SK-N-SH (cell line): ENCODE measurements around the gene VPS18. TPM values are rescaled to one million over a fixed set of nuclear protein-coding genes. Genes with fewer than 3 reads are reported as not detected.
A peak's percentile ranks its signal among the peaks of the same experiment; 100 is the strongest.

Experiments
- CTCF ChIA-PET: fragments of 300-600, 350-600 bp; formaldehyde crosslinking; extraction: SDS; loops from one replicate; lab custom pipeline; 2021; lab: Yijun Ruan, JAX
- POLR2A ChIA-PET: fragments of 350-600 bp; sonication (Branson Sonifier 250); formaldehyde crosslinking; extraction: SDS; loops from one replicate; lab custom pipeline; 2020; ENCODE audit warnings: antibody characterized with exemption, inconsistent platforms; lab: Yijun Ruan, JAX
- DNase-seq: peaks from one replicate; pipeline ENCODE4 v3.0.0; 2012
- H2AFZ ChIP-seq: fragments of 200-600 bp; sonication (generic); 2 replicates; pipeline ENCODE4 v1.8.1; 2016; ENCODE audit warnings: antibody characterized with exemption, mild to moderate bottlenecking, low read depth
- H3F3A ChIP-seq: fragments of 200-600 bp; sonication (generic); replicated peaks from 2 replicates; pipeline ENCODE3; 2016; ENCODE audit warnings: antibody characterized with exemption, mild to moderate bottlenecking; ENCODE audit not compliant: insufficient read depth
- H3K27ac ChIP-seq, 2 experiments: fragments of 200-500 bp in 1 of 2; fragments of 200-600 bp in 1 of 2; sonication (Bioruptor generic) in 1 of 2; sonication (generic), shearing (Covaris generic) in 1 of 2; 2 replicates each; pipeline versions ENCODE4 v1.5.1 to v1.6.1; 2014 to 2016; ENCODE audit warnings: low read depth in 2 of 2, inconsistent platforms in 1 of 2, low read length in 1 of 2, mild to moderate bottlenecking in 1 of 2, mixed read lengths in 1 of 2
- H3K27me3 ChIP-seq: fragments of 200-600 bp; sonication (generic), shearing (Covaris generic); 2 replicates; pipeline ENCODE4 v1.6.1; 2016; ENCODE audit warnings: mixed run types; ENCODE audit not compliant: insufficient read depth
- H3K36me3 ChIP-seq, 2 experiments: fragments of 200-500 bp in 1 of 2; fragments of 200-600 bp in 1 of 2; sonication (Bioruptor generic) in 1 of 2; sonication (generic) in 1 of 2; replicated peaks in 1 of 2; 2 replicates each; pipeline versions ENCODE3 to v1.5.1; 2014 to 2016; ENCODE audit warnings: low read length in 1 of 2, mild to moderate bottlenecking in 1 of 2; ENCODE audit not compliant: insufficient read depth in 2 of 2, control insufficient read depth in 1 of 2
- H3K4me1 ChIP-seq, 2 experiments: fragments of 200-500 bp in 1 of 2; fragments of 200-600 bp in 1 of 2; sonication (Bioruptor generic) in 1 of 2; sonication (generic), shearing (Covaris generic) in 1 of 2; 2 replicates each; pipeline versions ENCODE4 v1.5.1 to v1.6.1; 2014 to 2016; ENCODE audit warnings: low read depth in 1 of 2, low read length in 1 of 2, mixed run types in 1 of 2; ENCODE audit not compliant: insufficient read depth in 2 of 2, control insufficient read depth in 1 of 2
- H3K4me2 ChIP-seq: fragments of 200-600 bp; sonication (generic), shearing (Covaris generic); 2 replicates; pipeline ENCODE4 v1.6.1; 2017; ENCODE audit warnings: mixed run types
- H3K4me3 ChIP-seq, 2 experiments: fragments of 200-500 bp in 1 of 2; fragments of 200-600 bp in 1 of 2; sonication (Bioruptor generic) in 1 of 2; sonication (generic), shearing (Covaris generic) in 1 of 2; 2 replicates each; pipeline versions ENCODE4 v1.5.1 to v1.8.1; 2014 to 2016; ENCODE audit warnings: low read depth in 2 of 2, inconsistent platforms in 1 of 2, low read length in 1 of 2, mild to moderate bottlenecking in 1 of 2, mixed read lengths in 1 of 2, moderate library complexity in 1 of 2
- H3K79me2 ChIP-seq: fragments of 200-600 bp; sonication (generic); 2 replicates; pipeline ENCODE4 v1.8.1; 2017; ENCODE audit warnings: mild to moderate bottlenecking; ENCODE audit not compliant: insufficient read depth
- H3K9ac ChIP-seq: fragments of 200-600 bp; sonication (generic); 2 replicates; pipeline ENCODE4 v1.6.1; 2017; ENCODE audit warnings: mixed run types
- H3K9me2 ChIP-seq: fragments of 200-600 bp; sonication (generic); 2 replicates; pipeline ENCODE4 v1.6.1; 2017; ENCODE audit warnings: mixed run types
- H3K9me3 ChIP-seq: fragments of 200-600 bp; sonication (generic); 2 replicates; pipeline ENCODE4 v1.6.1; 2017; ENCODE audit warnings: mixed run types, mild to moderate bottlenecking, moderate library complexity
- H4K20me1 ChIP-seq: fragments of 200-600 bp; sonication (generic); 2 replicates; pipeline ENCODE4 v1.6.1; 2017; ENCODE audit warnings: mild to moderate bottlenecking, mixed run types; ENCODE audit not compliant: insufficient read depth
- CHD2 ChIP-seq: fragments of 150-350 bp; IDR thresholded peaks from 2 replicates; pipeline ENCODE4 v1.6.1; 2018; ENCODE audit warnings: low read length; ENCODE audit not compliant: partially characterized antibody
- EZH2phosphoT487 ChIP-seq: fragments of 200-600 bp; sonication (generic); IDR thresholded peaks from 2 replicates; pipeline ENCODE4 v1.6.1; 2017; ENCODE audit warnings: low read depth, mixed run types, mild to moderate bottlenecking, antibody characterized with exemption, moderate library complexity, borderline replicate concordance
- FOXM1 ChIP-seq: IDR thresholded peaks from 2 replicates; pipeline ENCODE4 v1.4.0; 2012; ENCODE audit warnings: low read depth, mild to moderate bottlenecking
- GABPA ChIP-seq: IDR thresholded peaks from 2 replicates; pipeline ENCODE4 v1.4.0; 2012; ENCODE audit warnings: low read depth, mild to moderate bottlenecking
- GATA2 ChIP-seq: sonication (generic); formaldehyde crosslinking; IDR thresholded peaks from 2 replicates; pipeline ENCODE4 v1.5.0; 2020; ENCODE audit warnings: mild to moderate bottlenecking, missing genetic modification reagents
- JUND ChIP-seq: IDR thresholded peaks from 2 replicates; pipeline ENCODE4 v1.4.0; 2012
- MAX ChIP-seq: IDR thresholded peaks from 2 replicates; pipeline ENCODE4 v1.4.0; 2012; ENCODE audit warnings: low read depth
- POLR2AphosphoS5 ChIP-seq: IDR thresholded peaks from 2 replicates; pipeline ENCODE4 v1.6.1; 2012; ENCODE audit warnings: low read depth, low read length
- RAD21 ChIP-seq: IDR thresholded peaks from 2 replicates; pipeline ENCODE4 v1.6.1; 2012; ENCODE audit warnings: mild to moderate bottlenecking, low read length
- RCOR1 ChIP-seq: fragments of 150-350 bp; IDR thresholded peaks from 2 replicates; pipeline ENCODE4 v1.6.1; 2017; ENCODE audit warnings: antibody characterized with exemption, low read length
- RFX5 ChIP-seq: IDR thresholded peaks from 2 replicates; pipeline ENCODE4 v1.6.1; 2012; ENCODE audit warnings: mild to moderate bottlenecking, improper control_type of control experiment, low read length
- RXRA ChIP-seq: IDR thresholded peaks from 2 replicates; pipeline ENCODE4 v1.4.0; 2012; ENCODE audit warnings: low read depth, mild to moderate bottlenecking, borderline replicate concordance
- SIN3A ChIP-seq: IDR thresholded peaks from 2 replicates; pipeline ENCODE4 v1.6.1; 2012; ENCODE audit warnings: low read depth, mild to moderate bottlenecking, low read length, moderate library complexity, borderline replicate concordance
- TAF1 ChIP-seq: IDR thresholded peaks from 2 replicates; pipeline ENCODE4 v1.6.1; 2012; ENCODE audit warnings: low read depth, mild to moderate bottlenecking, low read length, moderate library complexity, borderline replicate concordance
- TCF12 ChIP-seq: IDR thresholded peaks from 2 replicates; pipeline ENCODE4 v1.4.0; 2012
- TEAD4 ChIP-seq: IDR thresholded peaks from 2 replicates; pipeline ENCODE4 v1.4.0; 2012; ENCODE audit warnings: mild to moderate bottlenecking, borderline replicate concordance; ENCODE audit not compliant: insufficient read depth
- USF2 ChIP-seq: fragments of 150-350 bp; IDR thresholded peaks from 2 replicates; pipeline ENCODE4 v1.6.1; 2017; ENCODE audit warnings: antibody characterized with exemption, low read length, low read depth, borderline replicate concordance
- WGBS: methylation state at CpG from one replicate; pipeline ENCODE4 v1.1.6; 2017; ENCODE audit warnings: low lambda C conversion rate; 5-methylcytosine and 5-hydroxymethylcytosine counted together
- polyA plus RNA-seq, 3 experiments: library from polyadenylated mRNA; depleted of rRNA; stranded (reverse); fragments of >200 nt; gene quantifications; 2 replicates each; pipeline ENCODE4 v1.2.3, GENCODE V29; 2012

Gene VPS18
- polyA plus RNA-seq, 1 of the 3 experiments (the other 2 are of a cell fraction): 14.1 TPM

- no peak overlapping the region for H3K9ac ChIP-seq
- H3K27me3 ChIP-seq: no peaks in the 10 kb centered on the region
- H3K4me3 ChIP-seq: no peak overlapping the region
- H3K9me2 ChIP-seq: no peaks in the 10 kb centered on the region
- no peaks in the 10 kb centered on the region for H3K9me3 ChIP-seq
- H2AFZ ChIP-seq: no peak overlapping the region
- peaks cover 29% of the 10 kb centered on the region for H3K79me2 ChIP-seq
- no peak for DNase-seq
- ChIA-PET CTCF (interaction anchor here (0.6 to 23.8 kb wide), 29 partner anchors 8 to 304 kb away, joined by 3 to 675 read pairs (median 5); partner anchors contain the start of genes DLL4, DNAJC17, RHOV and SPINT1), POLR2A (interaction anchor here (1.1 to 1.4 kb wide), 2 partner anchors 19 to 34 kb away, joined by 7 to 12 read pairs; partner anchors contain the start of gene RHOV)
- H3K4me1 ChIP-seq: peaks cover 0 to 14% of the 10 kb centered on the region in 2 experiments; a peak in 1 of 4 replicates
- peaks cover 6% of the 10 kb centered on the region; the same call in 1 of the 2 replicates for H4K20me1 ChIP-seq
- peaks cover 6 to 9% of the 10 kb centered on the region in 2 experiments for H3K36me3 ChIP-seq
- H3F3A ChIP-seq: peaks cover 10% of the 10 kb centered on the region
- H3K4me2 ChIP-seq: no peak overlapping the region
- no peak overlapping the region for H3K27ac ChIP-seq
- no peak for TF ChIP-seq RAD21
- WGBS: 83% methylated on average over 1 of the region's 2 CpGs
Observed at GRCh38 chr15:40892447-40893012, 1.7 kb upstream of the VPS18 start.

- DNase-seq: no peak
- no peak overlapping the region for H3K9ac ChIP-seq
- H3K9me3 ChIP-seq: no peaks in the 10 kb centered on the region
- peaks cover 8 to 12% of the 10 kb centered on the region in 2 experiments for H3K36me3 ChIP-seq
- peaks cover 0 to 14% of the 10 kb centered on the region in 2 experiments; a peak in 1 of 4 replicates for H3K4me1 ChIP-seq
- ChIA-PET POLR2A (interaction anchor here (0.6 to 1.2 kb wide), 3 partner anchors 19 to 304 kb away, joined by 3 to 8 read pairs (median 5); partner anchors contain the start of genes RAD51 and RHOV), CTCF (interaction anchor here (0.6 to 23.8 kb wide), 20 partner anchors 8 to 722 kb away, joined by 3 to 675 read pairs (median 10); partner anchors contain the start of genes DLL4, RHOV, RPUSD2 and SPINT1)
- no peaks in the 10 kb centered on the region for H3K9me2 ChIP-seq
- peaks cover 11% of the 10 kb centered on the region for H3F3A ChIP-seq
- H3K4me3 ChIP-seq: no peak overlapping the region
- H3K27me3 ChIP-seq: no peaks in the 10 kb centered on the region
- peaks cover 6% of the 10 kb centered on the region; the same call in 1 of the 2 replicates for H4K20me1 ChIP-seq
- 91% methylated on average over 17 of the region's 22 CpGs for WGBS
- no peak overlapping the region for H3K4me2 ChIP-seq
- peaks cover 31% of the 10 kb centered on the region for H3K79me2 ChIP-seq
- TF ChIP-seq GABPA (no peak), TAF1 (no peak), GATA2 (CRISPR knock-in tag) (no peak), JUND (no peak), MAX (no peak), POLR2AphosphoS5 (no peak), RCOR1 (no peak), EZH2phosphoT487 (no peak), TEAD4 (no peak), USF2 (no peak), CHD2 (no peak), SIN3A (no peak), FOXM1 (no peak), RXRA (no peak), RAD21 (no peak), TCF12 (no peak), RFX5 (no peak)
- H3K27ac ChIP-seq: no peak overlapping the region; a peak in 1 of 4 replicates
- H2AFZ ChIP-seq: 0 out of 2 replicates have a peak overlapping the region, but pooled peaks have one; percentile 95
Observed at GRCh38 chr15:40893019-40893670, 1.1 kb upstream of the VPS18 start.
